Activated gamma-delta T cell treated with anti-CD3 and anti-CD28 coated beads, Interleukin-2, amount 50 U/mL, for 16 hours (primary cell): ENCODE measurements around the gene ANKH.

Experiments
- DNase-seq: peaks from one replicate; pipeline ENCODE4 v3.0.0-alpha.2; 2020; ENCODE audit warnings: low read depth

The ANKH gene

GRCh38 chr5:14760548-14761002, 111.0 kb downstream of the ANKH start:
- no peak for DNase-seq

- DNase-seq = no peak
Observed at GRCh38 chr5:14759744-14760547, 111.6 kb downstream of the ANKH start.

- no peak for DNase-seq
Observed at GRCh38 chr5:14757850-14758249, 113.7 kb downstream of the ANKH start.

- DNase-seq = no peak
Observed at GRCh38 chr5:14756478-14756877, 115.1 kb downstream of the ANKH start.

GRCh38 chr5:14753947-14754346, 117.6 kb downstream of the ANKH start:
- DNase-seq = no peak

- no peak for DNase-seq
Observed at GRCh38 chr5:14753292-14753691, 118.3 kb downstream of the ANKH start.

- no peak for DNase-seq
Observed at GRCh38 chr5:14752497-14753071, 119.0 kb downstream of the ANKH start.

- no peak for DNase-seq
Observed at GRCh38 chr5:14750712-14751111, 120.9 kb downstream of the ANKH start.

- no peak for DNase-seq
Observed at GRCh38 chr5:14749579-14750101, 121.9 kb downstream of the ANKH start.

GRCh38 chr5:14748180-14748900, 123.2 kb downstream of the ANKH start:
- no peak for DNase-seq

- peak; percentile 28 for DNase-seq
Observed at GRCh38 chr5:14745753-14746152, 125.8 kb downstream of the ANKH start.

- no peak for DNase-seq
Observed at GRCh38 chr5:14745188-14745563, 126.4 kb downstream of the ANKH start.

GRCh38 chr5:14744296-14745187, 127.0 kb downstream of the ANKH start:
- DNase-seq = no peak

GRCh38 chr5:14743601-14744295, 127.8 kb downstream of the ANKH start:
- no peak for DNase-seq

GRCh38 chr5:14742498-14742897, 129.1 kb downstream of the ANKH start:
- DNase-seq = no peak

GRCh38 chr5:14741801-14742440, 129.7 kb downstream of the ANKH start:
- no peak for DNase-seq

- DNase-seq = no peak
Observed at GRCh38 chr5:14741131-14741530, 130.4 kb downstream of the ANKH start.

- DNase-seq = no peak
Observed at GRCh38 chr5:14739981-14740380, 131.6 kb downstream of the ANKH start.

- DNase-seq = no peak
Observed at GRCh38 chr5:14739538-14739937, 132.0 kb downstream of the ANKH start.

- DNase-seq = no peak
Observed at GRCh38 chr5:14738050-14738449, 133.5 kb downstream of the ANKH start.

- no peak for DNase-seq
Observed at GRCh38 chr5:14737291-14737690, 134.3 kb downstream of the ANKH start.
